D721Med (cell line): Measurements from ENCODE around the gene ANKRD33B.

Experiments
- DNase-seq: peaks from one replicate; pipeline ENCODE4 v3.0.0; 2011; ENCODE audit warnings: low spot score; ENCODE audit not compliant: insufficient read length
- FAIRE-seq: peaks from 2 replicates; lab custom pipeline; 2011; peaks lifted over from hg19 to GRCh38; lab: Jason Lieb, UNC
- CTCF ChIP-seq: IDR thresholded peaks from 2 replicates; pipeline ENCODE4 v1.5.1; 2012; ENCODE audit warnings: mild to moderate bottlenecking, control low read depth; ENCODE audit not compliant: insufficient read depth; ENCODE audit errors: missing control alignments

ANKRD33B gene

GRCh38 chr5:10639846-10640368 is 76.0 kb downstream of the ANKRD33B start:
- FAIRE-seq: no peak
- TF ChIP-seq CTCF: no peak
- DNase-seq: no peak

DNA sequence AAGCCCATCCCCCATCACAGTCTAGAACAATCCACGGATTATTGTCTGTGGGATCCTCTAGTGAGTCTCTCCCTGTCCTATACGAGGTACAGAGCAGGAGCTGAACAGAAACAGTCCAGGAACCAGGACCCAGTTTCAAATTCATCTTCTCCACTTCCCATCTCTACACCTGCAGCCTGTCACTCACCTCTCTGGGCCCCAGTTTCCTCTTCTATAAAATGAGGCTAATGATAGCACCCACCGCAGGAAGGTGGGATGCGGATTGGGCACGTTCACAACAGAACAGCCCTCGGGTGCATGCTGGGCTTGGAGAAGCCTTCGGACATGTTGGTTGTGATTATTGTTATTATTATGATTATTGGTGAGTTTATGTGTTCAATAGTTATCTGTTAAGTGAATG is 78.5 kb downstream of the ANKRD33B start:
- DNase-seq (no peak), FAIRE-seq (no peak)
- no peak for TF ChIP-seq CTCF

- no peak for FAIRE-seq
- TF ChIP-seq CTCF: no peak
- DNase-seq: no peak
Measured at GRCh38 chr5:10644192-10644591, 80.3 kb downstream of the ANKRD33B start.

- DNase-seq (no peak), FAIRE-seq (no peak)
- no peak for TF ChIP-seq CTCF
Measured at GRCh38 chr5:10645146-10645545, 81.3 kb downstream of the ANKRD33B start.

DNA sequence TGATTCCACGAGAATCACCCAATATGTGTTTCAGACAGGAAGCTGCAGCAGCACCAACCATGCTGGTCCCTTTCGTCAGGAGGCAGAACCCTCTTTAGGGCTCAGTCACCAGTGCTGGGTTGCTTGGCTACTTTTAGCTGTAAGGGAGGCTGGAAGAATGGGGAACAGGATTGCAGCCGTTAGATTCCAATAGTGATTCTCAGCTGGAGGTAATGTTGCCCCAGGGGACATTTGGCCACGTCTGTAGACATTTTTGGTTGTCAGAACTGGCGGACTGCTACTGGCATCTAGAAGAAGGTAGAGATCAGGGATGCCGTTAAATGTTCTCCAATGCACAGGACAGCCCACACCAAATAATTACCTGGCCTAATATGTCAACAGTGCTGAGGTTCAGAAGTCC is 81.8 kb downstream of the ANKRD33B start:
- DNase-seq (no peak), FAIRE-seq (no peak)
- TF ChIP-seq CTCF: no peak

GRCh38 chr5:10647640-10648039 is 83.8 kb downstream of the ANKRD33B start:
- no peak for FAIRE-seq
- no peak for TF ChIP-seq CTCF
- DNase-seq: no peak

DNA sequence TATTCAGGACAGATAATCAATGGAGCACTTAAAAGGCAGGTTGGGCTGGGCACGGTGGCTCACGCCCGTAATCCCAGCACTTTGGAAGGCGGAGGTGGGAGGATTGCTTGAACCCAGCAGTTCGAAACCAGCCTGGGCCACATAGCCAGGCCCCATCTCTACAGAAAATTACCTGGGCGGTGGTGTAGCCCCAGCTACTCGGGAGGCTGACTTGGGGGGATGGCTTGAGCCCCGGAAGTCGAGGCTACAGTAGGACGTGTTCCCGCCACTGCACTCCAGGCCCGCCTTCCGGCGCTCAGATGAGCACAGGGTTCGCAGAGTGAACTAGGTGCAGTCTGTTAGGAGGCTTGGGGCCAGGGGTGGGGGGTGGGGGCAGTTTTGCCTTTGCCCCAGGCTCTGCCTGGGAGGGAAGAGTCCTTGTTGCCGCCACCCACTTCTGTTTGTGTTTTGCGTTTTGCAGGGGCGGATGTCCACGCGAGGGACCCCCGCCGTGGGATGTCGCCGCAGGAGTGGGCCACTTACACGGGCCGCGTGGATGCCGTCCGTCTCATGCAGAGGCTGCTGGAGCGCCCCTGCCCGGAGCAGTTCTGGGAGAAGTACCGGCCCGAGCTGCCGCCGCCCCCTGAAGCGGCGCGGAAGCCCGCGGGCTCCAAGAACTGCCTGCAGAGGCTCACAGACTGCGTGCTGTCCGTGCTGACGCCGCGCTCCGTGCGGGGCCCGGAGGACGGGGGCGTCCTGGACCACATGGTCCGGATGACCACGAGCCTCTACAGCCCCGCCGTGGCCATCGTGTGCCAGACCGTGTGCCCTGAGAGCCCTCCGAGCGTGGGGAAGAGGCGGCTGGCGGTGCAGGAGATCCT is 85.2 kb downstream of the ANKRD33B start:
- FAIRE-seq (no peak), DNase-seq (no peak)
- TF ChIP-seq CTCF: no peak
